HFF-Myc (cell line): Measurements from ENCODE around the gene SLC12A7.

Experiments used
- DNase-seq: peaks from one replicate; pipeline ENCODE4 v3.0.0-alpha.2; 2011; ENCODE audit warnings: low read depth; ENCODE audit errors: extremely low read depth
- H3K4me3 ChIP-seq: replicated peaks from 2 replicates; pipeline ENCODE4 v1.5.1; 2011; ENCODE audit warnings: low read depth, mild to moderate bottlenecking, control low read depth, low read length
- TF ChIP-seq, protein P1 (sequence below): IDR thresholded peaks from 2 replicates; pipeline ENCODE4 v1.5.1; 2012; ENCODE audit warnings: mild to moderate bottlenecking, low read depth, low read length, control low read depth; ENCODE audit errors: missing control alignments

SLC12A7 gene

DNA sequence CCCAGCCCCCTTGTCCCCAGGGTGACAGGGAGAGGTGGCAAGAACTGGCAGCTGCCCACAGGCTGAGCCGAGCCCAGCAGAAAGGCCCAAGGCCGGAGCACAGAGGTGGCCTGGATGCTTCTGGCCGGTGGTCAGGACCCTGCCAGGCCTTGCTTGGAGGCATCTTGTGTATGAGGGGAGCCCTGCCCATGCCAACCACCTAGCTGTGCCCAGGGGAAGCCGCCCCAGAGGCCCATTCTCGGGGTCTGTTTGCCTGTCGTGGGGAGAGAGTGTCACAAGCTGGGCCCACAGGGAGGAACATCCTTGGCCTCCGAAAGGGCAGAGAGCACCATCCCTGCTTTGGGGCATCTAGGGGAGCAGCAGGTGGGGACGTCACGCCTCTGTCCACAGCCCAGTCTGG is 93.3 kb downstream of the SLC12A7 start:
- no peak for DNase-seq
- TF ChIP-seq, protein P1, sequence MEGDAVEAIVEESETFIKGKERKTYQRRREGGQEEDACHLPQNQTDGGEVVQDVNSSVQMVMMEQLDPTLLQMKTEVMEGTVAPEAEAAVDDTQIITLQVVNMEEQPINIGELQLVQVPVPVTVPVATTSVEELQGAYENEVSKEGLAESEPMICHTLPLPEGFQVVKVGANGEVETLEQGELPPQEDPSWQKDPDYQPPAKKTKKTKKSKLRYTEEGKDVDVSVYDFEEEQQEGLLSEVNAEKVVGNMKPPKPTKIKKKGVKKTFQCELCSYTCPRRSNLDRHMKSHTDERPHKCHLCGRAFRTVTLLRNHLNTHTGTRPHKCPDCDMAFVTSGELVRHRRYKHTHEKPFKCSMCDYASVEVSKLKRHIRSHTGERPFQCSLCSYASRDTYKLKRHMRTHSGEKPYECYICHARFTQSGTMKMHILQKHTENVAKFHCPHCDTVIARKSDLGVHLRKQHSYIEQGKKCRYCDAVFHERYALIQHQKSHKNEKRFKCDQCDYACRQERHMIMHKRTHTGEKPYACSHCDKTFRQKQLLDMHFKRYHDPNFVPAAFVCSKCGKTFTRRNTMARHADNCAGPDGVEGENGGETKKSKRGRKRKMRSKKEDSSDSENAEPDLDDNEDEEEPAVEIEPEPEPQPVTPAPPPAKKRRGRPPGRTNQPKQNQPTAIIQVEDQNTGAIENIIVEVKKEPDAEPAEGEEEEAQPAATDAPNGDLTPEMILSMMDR, result no peak
- no peak overlapping the region for H3K4me3 ChIP-seq

DNA sequence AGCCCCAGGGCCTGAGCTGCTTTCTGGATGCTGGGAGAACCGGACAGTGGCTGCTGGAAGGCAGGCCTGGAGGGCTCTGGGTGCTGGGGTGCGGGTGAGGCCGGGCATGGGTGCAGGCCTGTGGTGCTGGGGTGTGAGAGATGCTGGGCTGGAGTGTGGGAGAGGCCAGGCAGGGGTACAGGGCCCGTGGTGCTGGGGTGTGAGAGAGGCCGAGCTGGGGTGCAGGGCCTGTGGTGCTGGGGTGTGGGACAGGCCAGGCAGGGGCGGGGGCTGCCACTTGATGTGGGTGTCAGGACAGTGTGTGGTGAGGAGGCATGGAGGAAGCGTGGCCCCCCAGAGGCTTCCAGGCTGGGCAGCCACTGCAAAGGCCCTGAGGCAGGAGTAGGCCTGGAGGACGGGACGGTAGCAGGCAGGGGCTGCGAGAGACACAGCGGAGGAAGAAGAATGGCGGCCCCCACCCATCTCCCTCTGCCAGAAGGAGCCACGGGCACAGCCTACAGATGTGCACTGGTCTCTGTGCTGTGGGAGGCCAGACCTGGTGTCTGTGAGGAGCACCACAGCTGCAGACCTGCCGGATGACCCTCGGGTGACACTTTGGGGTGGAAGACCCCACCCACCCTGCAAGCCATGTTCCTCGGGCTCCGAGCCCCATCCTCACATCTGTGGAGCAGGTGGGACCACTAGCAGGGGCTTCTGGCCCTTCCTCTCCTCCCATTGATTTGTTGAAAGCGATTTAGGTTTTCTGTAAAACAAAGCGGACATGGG is 94.0 kb downstream of the SLC12A7 start:
- DNase-seq, result no peak
- no peak overlapping the region for H3K4me3 ChIP-seq
- TF ChIP-seq, protein P1, result no peak

DNA sequence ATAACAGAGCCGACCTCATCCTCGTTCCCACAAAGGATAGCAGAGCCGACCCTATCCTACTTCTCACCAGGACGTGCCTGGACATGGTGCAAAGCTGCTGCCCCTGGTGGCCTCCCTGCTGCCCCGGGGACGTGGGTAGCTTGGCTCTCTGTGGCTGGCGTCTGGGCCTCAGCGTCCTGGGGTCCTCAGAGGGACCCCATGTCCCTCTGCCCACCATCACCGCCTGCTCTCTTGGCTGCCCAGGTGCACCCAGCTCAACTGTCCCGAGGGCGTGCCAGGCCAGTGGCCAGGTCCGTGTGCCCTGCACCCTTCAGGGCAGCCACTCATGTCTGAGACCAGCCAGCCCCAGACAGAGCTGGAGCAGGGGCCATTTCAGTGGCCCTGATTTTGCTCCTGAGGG is 94.8 kb downstream of the SLC12A7 start:
- TF ChIP-seq, protein P1, result no peak
- no peak for DNase-seq
- no peak overlapping the region for H3K4me3 ChIP-seq

DNA sequence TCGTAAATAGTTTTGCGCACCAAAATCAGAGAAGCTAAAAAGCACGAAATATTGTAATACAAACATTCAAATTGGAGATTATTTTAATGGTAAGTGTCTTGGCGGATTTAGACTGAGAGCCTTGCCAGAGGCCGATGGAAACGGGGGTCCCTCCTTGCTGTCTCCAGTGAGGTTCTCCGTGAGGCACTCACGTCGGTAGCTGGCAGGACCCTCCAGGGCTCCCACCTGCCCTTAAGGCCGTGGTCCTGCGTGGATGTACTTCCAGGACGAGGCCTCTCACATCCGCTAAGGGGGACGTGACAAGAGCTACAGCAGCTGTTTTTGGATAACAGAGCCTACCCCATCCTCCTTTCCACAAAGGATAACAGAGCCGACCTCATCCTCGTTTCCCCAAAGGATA is 95.4 kb downstream of the SLC12A7 start:
- TF ChIP-seq, protein P1, result no peak
- H3K4me3 ChIP-seq, result no peak overlapping the region
- no peak for DNase-seq

DNA sequence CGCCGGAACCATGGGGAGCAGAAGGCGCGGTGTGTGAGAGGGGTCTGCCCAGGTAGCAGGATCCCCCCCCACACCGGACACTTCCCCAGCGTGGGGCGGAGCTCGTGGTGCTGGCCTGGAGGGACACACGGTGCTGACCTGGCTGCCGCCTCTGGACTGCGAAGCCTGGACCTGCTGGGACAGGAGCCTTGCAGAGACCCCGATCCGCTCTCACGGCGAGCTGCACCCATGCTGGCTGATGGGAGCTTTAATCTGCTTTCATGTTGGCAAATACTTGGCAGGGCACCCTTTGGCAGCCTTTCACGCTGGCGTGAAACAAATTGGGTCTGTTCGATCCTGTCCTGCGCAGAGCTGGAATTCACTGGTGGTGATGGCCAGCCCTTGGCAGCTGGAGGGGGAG is 95.8 kb downstream of the SLC12A7 start:
- TF ChIP-seq, protein P1, result no peak
- no peak overlapping the region for H3K4me3 ChIP-seq
- no peak for DNase-seq

DNA sequence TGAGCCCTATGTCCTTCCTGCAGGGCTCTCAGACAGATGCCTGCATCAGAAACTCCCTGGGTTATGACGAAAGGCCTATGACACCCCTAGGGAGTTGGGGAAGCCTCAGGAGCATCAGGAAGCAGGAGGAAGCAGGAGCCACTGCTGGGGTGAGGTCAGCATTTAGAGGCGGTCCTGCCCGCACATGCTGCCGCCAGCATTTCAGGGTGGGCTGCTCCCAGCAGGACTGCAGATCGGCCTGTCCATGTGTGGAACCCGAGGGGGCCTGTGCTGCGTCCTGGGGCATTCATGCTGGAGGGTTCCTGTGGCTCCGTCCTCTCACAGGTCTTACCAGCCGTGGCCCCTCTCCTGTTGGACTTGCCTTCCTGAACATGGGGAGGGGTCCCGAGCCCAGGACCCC is 96.4 kb downstream of the SLC12A7 start:
- TF ChIP-seq, protein P1, result no peak
- no peak for DNase-seq
- H3K4me3 ChIP-seq, result no peak overlapping the region

DNA sequence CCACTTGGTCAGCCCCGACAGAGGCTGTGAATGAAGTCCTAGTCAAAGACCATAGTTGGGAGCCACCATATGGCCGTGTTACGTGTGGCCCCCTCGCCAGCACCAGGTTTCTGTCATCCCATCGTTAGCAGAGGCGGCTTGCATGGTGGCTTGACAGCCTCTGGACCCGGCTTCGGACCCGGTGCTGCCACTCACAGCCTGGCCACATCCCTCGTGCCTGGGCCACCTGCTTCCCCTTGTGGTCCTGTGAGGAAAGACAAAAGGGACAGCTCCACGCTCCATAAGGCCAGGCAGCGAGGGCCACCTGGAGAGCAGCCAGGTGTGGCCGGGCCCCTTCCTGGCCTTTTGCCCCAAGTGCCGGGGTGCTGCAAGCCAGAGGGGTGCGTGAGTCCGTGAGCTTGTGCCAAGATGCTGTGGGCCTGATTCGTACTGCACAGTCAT is 97.1 kb downstream of the SLC12A7 start:
- DNase-seq, result no peak
- no peak overlapping the region for H3K4me3 ChIP-seq
- TF ChIP-seq, protein P1, result no peak
